ENCODE data around the gene ASCL4. TPM values are rescaled to one million over a fixed set of nuclear protein-coding genes. Genes with fewer than 3 reads are reported as not detected.

ASCL4 gene
- total and polyA plus RNA-seq, 2 donors (not counting 1 experiment from before 2014, with no cell fraction given), result not detected

GRCh38 chr12:107791465-107792089 lies 17.1 kb downstream of the ASCL4 start:
- H3K4me3 ChIP-seq (replicated peaks in 1 of 4; ENCODE audit: control extremely low read depth in 1 of 4, insufficient read depth in 1 of 4, low read depth in 3 of 4, low read length in 4 of 4), result no peak overlapping the region
- no peaks in the 10 kb centered on the region for H3K9me3 ChIP-seq (ENCODE audit: control insufficient read depth, insufficient read depth, low read depth, low read length)
- no peak for TF ChIP-seq EZH2 (IDR thresholded peaks at IDR 0.05; ENCODE audit: low read length, missing control alignments)
- TF ChIP-seq, protein P1, sequence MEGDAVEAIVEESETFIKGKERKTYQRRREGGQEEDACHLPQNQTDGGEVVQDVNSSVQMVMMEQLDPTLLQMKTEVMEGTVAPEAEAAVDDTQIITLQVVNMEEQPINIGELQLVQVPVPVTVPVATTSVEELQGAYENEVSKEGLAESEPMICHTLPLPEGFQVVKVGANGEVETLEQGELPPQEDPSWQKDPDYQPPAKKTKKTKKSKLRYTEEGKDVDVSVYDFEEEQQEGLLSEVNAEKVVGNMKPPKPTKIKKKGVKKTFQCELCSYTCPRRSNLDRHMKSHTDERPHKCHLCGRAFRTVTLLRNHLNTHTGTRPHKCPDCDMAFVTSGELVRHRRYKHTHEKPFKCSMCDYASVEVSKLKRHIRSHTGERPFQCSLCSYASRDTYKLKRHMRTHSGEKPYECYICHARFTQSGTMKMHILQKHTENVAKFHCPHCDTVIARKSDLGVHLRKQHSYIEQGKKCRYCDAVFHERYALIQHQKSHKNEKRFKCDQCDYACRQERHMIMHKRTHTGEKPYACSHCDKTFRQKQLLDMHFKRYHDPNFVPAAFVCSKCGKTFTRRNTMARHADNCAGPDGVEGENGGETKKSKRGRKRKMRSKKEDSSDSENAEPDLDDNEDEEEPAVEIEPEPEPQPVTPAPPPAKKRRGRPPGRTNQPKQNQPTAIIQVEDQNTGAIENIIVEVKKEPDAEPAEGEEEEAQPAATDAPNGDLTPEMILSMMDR (conservative IDR thresholded peaks at IDR 0.05 in 1 of 2, IDR thresholded peaks at IDR 0.05 in 1 of 2; ENCODE audit: low read depth in 1 of 2, low read length in 2 of 2), result no peak
- no peak overlapping the region for H2AFZ ChIP-seq (ENCODE audit: low read length)
- no peak overlapping the region for H3K9ac ChIP-seq (ENCODE audit: insufficient read depth, low read length)
- H3K27ac ChIP-seq (ENCODE audit: insufficient read depth, low read length), result no peak overlapping the region
- no peak overlapping the region for H3K4me2 ChIP-seq (ENCODE audit: extremely low read depth, insufficient read depth, low read length)
- no peaks in the 10 kb centered on the region for H3K4me1 ChIP-seq (ENCODE audit: control insufficient read depth, extremely low read depth, insufficient read depth, low read length)
- no peak for DNase-seq (ENCODE audit: low read depth in 2 of 2)
- H4K20me1 ChIP-seq (ENCODE audit: control insufficient read depth, extremely low read depth, insufficient read depth, low read length), result no peaks in the 10 kb centered on the region
- H3K79me2 ChIP-seq (ENCODE audit: control insufficient read depth, insufficient read depth, low read length), result no peaks in the 10 kb centered on the region
- no peaks in the 10 kb centered on the region for H3K36me3 ChIP-seq (ENCODE audit: control insufficient read depth, insufficient read depth, low read length)
- H3K27me3 ChIP-seq (ENCODE audit: control insufficient read depth, insufficient read depth, low read length), result peaks cover 2% of the 10 kb centered on the region

- Histone ChIP-seq H2AFZ (ENCODE audit: low read length) (no peak overlapping the region), H3K9ac (ENCODE audit: insufficient read depth, low read length) (no peak overlapping the region), H3K79me2 (ENCODE audit: control insufficient read depth, insufficient read depth, low read length) (no peaks in the 10 kb centered on the region), H3K9me3 (ENCODE audit: control insufficient read depth, insufficient read depth, low read depth, low read length) (no peaks in the 10 kb centered on the region), H3K36me3 (ENCODE audit: control insufficient read depth, insufficient read depth, low read length) (no peaks in the 10 kb centered on the region), H4K20me1 (ENCODE audit: control insufficient read depth, extremely low read depth, insufficient read depth, low read length) (no peaks in the 10 kb centered on the region), H3K4me3 (replicated peaks in 1 of 4; ENCODE audit: control extremely low read depth in 1 of 4, insufficient read depth in 1 of 4, low read depth in 3 of 4, low read length in 4 of 4) (no peak overlapping the region), H3K27me3 (ENCODE audit: control insufficient read depth, insufficient read depth, low read length) (peaks cover 2% of the 10 kb centered on the region), H3K27ac (ENCODE audit: insufficient read depth, low read length) (no peak overlapping the region), H3K4me2 (ENCODE audit: extremely low read depth, insufficient read depth, low read length) (no peak overlapping the region), H3K4me1 (ENCODE audit: control insufficient read depth, extremely low read depth, insufficient read depth, low read length) (no peaks in the 10 kb centered on the region)
- TF ChIP-seq, protein P1 (conservative IDR thresholded peaks at IDR 0.05 in 1 of 2, IDR thresholded peaks at IDR 0.05 in 1 of 2; ENCODE audit: low read depth in 1 of 2, low read length in 2 of 2), result no peak
- no peak for TF ChIP-seq EZH2 (IDR thresholded peaks at IDR 0.05; ENCODE audit: low read length, missing control alignments)
- DNase-seq (ENCODE audit: low read depth in 2 of 2), result no peak
Measured at GRCh38 chr12:107794451-107794850, 19.9 kb downstream of the ASCL4 start.

DNA sequence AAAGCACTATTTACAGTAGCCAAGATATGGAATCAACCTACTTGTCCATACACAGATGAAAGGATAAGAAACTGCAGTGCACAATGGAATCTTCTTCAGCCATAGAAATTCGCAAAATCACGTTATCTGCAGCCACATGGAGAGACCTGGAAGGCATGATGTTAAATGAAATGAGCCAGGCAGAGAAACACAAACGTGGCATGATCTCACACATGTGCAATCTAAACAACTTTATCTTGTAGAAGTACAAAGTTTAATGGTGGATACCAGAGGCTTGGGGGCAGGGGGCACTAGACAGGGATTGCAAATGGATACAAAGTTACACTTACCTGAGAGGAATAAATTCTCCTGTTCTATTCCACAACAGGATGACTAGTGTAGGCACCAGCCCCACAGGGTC lies 24.1 kb downstream of the ASCL4 start:
- no peak overlapping the region for H3K27ac ChIP-seq (ENCODE audit: insufficient read depth, low read length)
- H3K27me3 ChIP-seq (ENCODE audit: control insufficient read depth, insufficient read depth, low read length), result peaks cover 2% of the 10 kb centered on the region
- no peak overlapping the region for H3K9ac ChIP-seq (ENCODE audit: insufficient read depth, low read length)
- no peak overlapping the region for H2AFZ ChIP-seq (ENCODE audit: low read length)
- no peaks in the 10 kb centered on the region for H3K4me1 ChIP-seq (ENCODE audit: control insufficient read depth, extremely low read depth, insufficient read depth, low read length)
- H3K9me3 ChIP-seq (ENCODE audit: control insufficient read depth, insufficient read depth, low read depth, low read length), result no peaks in the 10 kb centered on the region
- H4K20me1 ChIP-seq (ENCODE audit: control insufficient read depth, extremely low read depth, insufficient read depth, low read length), result no peaks in the 10 kb centered on the region
- TF ChIP-seq, protein P1 (conservative IDR thresholded peaks at IDR 0.05 in 1 of 2, IDR thresholded peaks at IDR 0.05 in 1 of 2; ENCODE audit: low read depth in 1 of 2, low read length in 2 of 2), result no peak
- no peak for TF ChIP-seq EZH2 (IDR thresholded peaks at IDR 0.05; ENCODE audit: low read length, missing control alignments)
- no peak for DNase-seq (ENCODE audit: low read depth in 2 of 2)
- no peak overlapping the region for H3K4me3 ChIP-seq (replicated peaks in 1 of 4; ENCODE audit: control extremely low read depth in 1 of 4, insufficient read depth in 1 of 4, low read depth in 3 of 4, low read length in 4 of 4)
- no peaks in the 10 kb centered on the region for H3K79me2 ChIP-seq (ENCODE audit: control insufficient read depth, insufficient read depth, low read length)
- no peaks in the 10 kb centered on the region for H3K36me3 ChIP-seq (ENCODE audit: control insufficient read depth, insufficient read depth, low read length)
- H3K4me2 ChIP-seq (ENCODE audit: extremely low read depth, insufficient read depth, low read length), result no peak overlapping the region
